Measurements from ENCODE around the gene PSORS1C1.

GRCh38 chr6:31140643-31141042 lies 26.0 kb downstream of the PSORS1C1 start:
- TF ChIP-seq, protein P1, sequence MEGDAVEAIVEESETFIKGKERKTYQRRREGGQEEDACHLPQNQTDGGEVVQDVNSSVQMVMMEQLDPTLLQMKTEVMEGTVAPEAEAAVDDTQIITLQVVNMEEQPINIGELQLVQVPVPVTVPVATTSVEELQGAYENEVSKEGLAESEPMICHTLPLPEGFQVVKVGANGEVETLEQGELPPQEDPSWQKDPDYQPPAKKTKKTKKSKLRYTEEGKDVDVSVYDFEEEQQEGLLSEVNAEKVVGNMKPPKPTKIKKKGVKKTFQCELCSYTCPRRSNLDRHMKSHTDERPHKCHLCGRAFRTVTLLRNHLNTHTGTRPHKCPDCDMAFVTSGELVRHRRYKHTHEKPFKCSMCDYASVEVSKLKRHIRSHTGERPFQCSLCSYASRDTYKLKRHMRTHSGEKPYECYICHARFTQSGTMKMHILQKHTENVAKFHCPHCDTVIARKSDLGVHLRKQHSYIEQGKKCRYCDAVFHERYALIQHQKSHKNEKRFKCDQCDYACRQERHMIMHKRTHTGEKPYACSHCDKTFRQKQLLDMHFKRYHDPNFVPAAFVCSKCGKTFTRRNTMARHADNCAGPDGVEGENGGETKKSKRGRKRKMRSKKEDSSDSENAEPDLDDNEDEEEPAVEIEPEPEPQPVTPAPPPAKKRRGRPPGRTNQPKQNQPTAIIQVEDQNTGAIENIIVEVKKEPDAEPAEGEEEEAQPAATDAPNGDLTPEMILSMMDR (conservative IDR thresholded peaks at IDR 0.05; ENCODE audit: low read length) = no peak
- no peak for TF ChIP-seq EZH2phosphoT487 (IDR thresholded peaks at IDR 0.05; ENCODE audit: borderline replicate concordance, low read depth, low read length)

Measured in OCI-LY7 (cell line).